Inflammatory macrophage (primary cell): Measurements from ENCODE around the gene ELMO1.

Source experiments
- DNase-seq, 2 donors: peaks; one replicate each; pipeline ENCODE4 v3.0.0-alpha.2; 2020 to 2022

ELMO1 gene

GRCh38 chr7:37265876-37266275 is 182.8 kb downstream of the ELMO1 start:
- DNase-seq = no peak

- peak in 1 of 2 donors; percentile 14 for DNase-seq
These were observed 183.7 kb downstream of the ELMO1 start for GRCh38 chr7:37265006-37265405.

DNA sequence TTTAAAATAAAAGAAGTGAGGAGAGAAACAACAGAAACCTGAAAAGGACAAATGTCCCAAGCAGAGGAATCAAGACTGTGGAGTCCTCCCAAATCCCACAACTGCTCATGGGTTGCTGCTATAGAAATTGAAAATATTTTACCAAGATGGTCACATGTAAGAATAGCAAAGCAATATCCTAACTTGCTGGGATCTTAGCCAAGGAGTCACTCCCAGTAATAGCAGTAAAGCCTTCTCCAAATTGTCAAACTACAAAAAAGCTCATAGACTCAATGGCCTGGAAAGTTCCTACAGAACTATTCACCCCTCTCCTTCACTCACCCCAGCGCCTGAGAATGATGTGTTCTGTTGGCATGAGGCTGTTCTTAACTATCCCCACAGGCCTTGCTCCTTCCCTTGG is 186.5 kb downstream of the ELMO1 start:
- DNase-seq = no peak

- peak; percentile 65 to 77 for DNase-seq
These were observed 189.3 kb downstream of the ELMO1 start for GRCh38 chr7:37259319-37259821.

- no peak for DNase-seq
These were observed 192.0 kb downstream of the ELMO1 start for GRCh38 chr7:37256631-37257030.

GRCh38 chr7:37255327-37255944 is 193.2 kb downstream of the ELMO1 start:
- DNase-seq = no peak

- DNase-seq = peak in 1 of 2 donors; percentile 13
These were observed 197.4 kb downstream of the ELMO1 start for GRCh38 chr7:37251222-37251621.

GRCh38 chr7:37249240-37249639 is 199.4 kb downstream of the ELMO1 start:
- DNase-seq = no peak

DNA sequence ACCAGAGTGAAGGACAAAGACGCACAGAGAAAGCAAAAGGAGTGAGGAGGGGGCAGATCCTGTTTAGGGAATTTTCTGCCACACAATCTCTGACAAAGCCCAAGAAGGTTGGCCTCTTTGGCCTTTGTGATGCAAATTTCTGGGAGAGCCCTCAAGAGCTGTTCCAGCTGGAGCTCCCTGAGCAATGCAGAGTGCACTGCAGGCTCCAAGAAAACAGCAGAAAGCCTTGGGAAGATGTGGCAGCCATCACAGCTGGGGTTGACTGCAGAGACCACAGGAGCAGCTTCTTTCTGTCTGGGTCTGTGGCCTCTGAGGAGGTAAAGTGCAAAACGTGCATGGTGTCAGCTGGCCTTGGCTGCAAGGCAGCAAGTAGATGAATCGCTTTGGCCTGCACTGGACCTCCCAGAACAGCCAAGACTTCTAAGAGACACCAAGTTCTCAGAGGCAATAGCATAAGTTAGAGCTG is 200.2 kb downstream of the ELMO1 start:
- DNase-seq = no peak

GRCh38 chr7:37247861-37248260 is 200.8 kb downstream of the ELMO1 start:
- peak; percentile 72 to 80 for DNase-seq

DNA sequence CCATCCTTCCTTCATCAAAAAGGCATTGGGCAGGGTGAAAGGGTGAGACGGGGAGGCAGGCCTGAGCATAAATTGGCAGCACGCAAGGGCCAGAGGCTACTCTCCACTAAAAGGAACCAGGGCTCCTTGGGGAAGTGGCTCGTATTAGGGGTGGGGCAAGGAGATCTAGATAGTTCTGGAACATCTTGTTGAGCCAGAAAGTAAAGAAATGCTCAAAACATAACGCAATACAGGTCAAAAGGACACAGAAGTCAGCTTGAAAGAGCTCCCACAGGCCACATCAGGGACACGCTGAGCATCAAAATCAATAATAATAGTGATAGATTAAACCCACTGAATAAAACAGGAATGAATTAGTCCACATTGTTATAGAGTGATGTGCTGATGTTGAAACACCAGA is 203.1 kb downstream of the ELMO1 start:
- peak; percentile 34 to 63 for DNase-seq

DNA sequence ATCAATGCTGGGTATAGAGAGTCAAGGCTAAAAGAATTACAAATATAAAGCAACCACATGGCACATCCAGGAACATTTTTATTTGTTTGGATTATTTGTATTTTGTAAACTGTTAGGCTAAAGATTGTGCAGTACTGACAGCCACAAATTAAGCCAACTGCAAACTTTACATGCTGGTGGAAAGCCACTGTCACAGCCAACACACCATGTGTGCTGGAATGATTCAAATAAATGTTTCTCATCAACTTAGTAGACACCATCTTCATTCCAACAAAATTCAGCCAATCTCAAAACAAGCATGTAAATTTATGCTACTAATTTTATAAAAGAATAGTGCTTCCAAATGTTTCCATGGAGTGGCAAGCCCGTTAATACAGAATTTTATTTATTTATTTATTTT is 211.8 kb downstream of the ELMO1 start:
- DNase-seq = no peak

DNA sequence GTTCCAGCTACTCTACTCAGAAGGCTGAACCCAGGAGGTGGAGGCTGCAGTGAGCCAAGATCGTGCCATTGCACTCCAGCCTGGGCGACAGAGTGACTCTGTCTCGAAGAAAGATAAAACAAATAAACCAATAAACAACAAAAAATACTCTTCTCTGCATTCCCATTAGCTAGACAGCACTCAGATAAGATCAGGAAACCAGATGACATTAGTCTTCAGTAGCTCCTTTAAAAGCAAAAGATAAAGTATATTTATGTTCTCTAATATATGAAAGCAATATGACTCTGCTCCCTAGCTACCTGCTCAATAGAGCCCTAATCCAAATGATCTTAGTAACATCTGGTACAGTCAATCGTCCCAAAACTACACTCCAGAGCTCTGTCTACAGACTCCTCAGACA is 212.9 kb downstream of the ELMO1 start:
- no peak for DNase-seq

GRCh38 chr7:37234928-37235327 is 213.7 kb downstream of the ELMO1 start:
- peak; percentile 13 to 32 for DNase-seq

DNA sequence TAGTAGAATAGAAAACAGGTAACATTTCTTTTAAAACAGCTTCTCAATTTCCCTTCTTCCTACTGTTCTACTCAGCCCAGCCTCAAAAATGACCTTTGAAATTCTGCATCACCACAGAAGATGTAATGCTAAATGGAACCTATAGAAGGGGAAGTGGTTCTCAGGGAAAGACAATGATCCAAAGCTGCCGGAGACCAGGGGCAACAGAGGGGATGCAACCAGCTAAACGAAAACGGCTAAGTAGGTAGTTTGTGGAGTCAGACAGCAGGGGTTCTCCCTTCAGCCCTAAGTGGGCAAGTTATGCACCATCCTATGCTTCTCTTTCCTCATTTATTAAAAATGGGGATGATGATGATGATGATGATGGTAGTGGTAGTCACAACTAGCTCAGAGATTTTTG is 214.3 kb downstream of the ELMO1 start:
- DNase-seq = no peak

DNA sequence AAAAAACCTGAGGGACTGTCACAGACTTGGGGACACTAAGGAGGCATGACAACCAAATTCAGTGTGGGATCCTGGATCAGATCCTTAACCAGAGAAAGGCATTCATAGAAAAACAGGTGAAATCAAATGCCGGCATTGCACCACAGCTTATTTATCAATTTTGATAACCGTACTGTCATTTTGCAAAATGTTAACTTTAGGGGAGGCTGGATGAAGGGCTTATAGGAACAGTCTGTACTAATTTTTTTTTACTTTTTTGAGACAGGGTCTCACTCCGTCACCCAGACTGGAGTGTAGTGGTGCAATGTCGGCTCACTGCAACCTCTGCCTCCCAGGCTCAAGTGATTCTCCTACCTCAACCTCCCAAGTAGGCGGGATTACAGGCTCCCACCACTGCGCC is 217.1 kb downstream of the ELMO1 start:
- DNase-seq = no peak

- peak in 1 of 2 donors; percentile 17 for DNase-seq
These were observed 218.4 kb downstream of the ELMO1 start for GRCh38 chr7:37230221-37230620.

DNA sequence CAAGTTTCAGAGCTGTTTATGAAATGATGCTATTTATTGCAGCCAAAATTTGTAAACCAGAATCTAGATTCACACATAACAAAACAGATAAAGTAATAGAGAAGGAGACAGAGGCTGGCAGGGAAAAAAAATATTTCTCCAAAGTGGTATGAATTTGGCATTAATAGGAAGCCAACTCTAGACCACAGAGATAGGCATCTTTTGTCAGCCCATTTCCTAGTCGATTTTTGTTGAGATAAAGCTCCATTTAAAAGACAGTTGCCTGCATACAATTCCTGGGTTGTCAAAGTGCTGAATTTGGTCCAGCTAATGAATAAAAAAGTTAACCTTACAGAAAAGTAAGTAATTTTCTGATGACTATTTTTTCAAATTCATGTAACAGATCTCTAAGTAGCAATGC is 219.3 kb downstream of the ELMO1 start:
- DNase-seq = no peak

DNA sequence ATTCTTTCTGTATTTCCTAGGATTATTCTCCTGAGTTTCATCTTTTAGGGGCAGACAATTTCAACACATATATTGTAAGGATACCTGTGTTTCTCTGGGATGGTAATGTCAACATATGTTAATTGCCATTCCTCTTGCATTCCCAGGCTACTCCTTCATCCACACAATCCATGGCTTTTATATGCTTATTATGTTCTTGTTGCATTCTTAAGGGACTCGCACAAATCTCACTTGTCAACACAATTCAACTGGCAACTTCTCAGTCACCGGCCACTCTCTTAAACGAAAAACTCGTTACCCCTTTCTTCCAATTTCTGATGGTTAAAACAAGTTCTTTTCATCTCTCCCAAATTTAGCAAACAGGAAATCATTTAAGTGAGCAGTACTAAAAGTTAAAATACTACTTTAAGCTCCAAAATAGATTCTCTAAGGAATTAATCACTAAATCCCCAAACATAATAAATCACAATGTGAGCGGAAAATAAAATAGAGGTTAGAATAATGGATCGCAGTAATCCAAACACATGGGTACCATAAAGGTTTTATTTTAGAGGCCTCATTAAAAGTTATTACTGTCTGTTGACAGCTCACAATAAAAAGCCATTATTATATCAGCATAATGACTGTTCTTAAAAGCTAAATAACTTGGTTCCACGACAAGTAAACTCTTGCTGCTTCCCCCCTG is 223.2 kb downstream of the ELMO1 start:
- no peak for DNase-seq

GRCh38 chr7:37224746-37225145 is 223.9 kb downstream of the ELMO1 start:
- DNase-seq = no peak

DNA sequence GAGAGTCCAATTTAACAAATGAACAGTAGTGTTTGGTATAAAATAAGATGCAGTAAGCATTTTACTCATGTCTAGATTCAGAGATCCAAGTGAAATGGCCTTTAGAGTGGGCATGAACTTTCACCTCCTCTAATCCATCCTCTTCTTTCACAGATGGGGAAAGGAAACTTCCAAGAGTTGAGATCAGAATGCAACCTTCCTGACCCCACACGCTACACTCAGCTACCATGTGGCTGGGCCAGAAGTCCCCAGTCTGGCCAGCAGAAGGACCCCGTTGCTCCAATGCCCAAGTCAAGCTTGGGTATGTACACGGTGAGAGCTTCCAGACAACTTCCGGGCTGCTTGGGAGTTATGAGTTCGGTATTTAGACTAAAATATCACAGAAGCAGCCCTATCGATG is 228.0 kb downstream of the ELMO1 start:
- DNase-seq = peak; percentile 74 to 76

DNA sequence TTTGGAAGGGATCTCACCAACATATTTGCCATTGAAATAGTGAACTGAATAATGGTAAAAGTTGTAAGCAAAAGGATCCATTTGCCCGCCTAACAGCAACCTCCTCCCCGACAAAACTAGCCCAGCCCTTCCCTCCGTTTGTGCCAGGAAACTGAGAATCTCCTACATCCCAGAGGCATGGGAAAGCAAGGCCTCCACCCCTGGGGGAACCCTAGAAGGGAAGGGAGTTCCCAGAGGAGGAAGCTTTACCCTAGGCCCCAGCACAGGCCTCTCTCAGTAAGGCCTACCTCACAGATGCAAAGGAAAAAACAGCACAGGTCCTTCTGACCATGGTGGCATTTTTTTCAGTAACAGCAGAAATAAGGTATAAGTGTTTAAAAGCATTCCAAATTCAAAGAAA is 229.7 kb downstream of the ELMO1 start:
- DNase-seq = no peak

DNA sequence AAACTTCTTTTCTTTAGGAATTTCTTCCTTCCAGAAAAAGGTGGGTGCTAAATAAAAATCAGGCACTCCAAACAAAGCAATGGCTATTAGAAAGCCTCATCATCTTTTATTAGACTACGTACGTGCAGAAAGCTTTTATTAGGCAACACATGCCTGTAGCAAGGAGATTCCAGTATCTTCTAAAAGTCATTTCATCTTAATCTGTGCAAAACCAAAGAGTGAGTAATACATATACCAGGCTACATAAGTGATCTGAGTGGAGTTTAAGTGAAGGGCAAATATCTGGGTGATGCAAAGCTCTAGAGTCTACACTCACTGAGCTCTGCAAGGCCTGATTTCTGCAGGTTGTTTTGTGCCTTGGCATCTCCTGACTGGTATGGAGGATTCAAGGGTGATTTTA is 231.7 kb downstream of the ELMO1 start:
- no peak for DNase-seq

- DNase-seq = peak; percentile 26 to 45
These were observed 232.4 kb downstream of the ELMO1 start for GRCh38 chr7:37216156-37216852.
